SJCRH30 (cell line): ENCODE measurements around the gene LMNTD2. TPM values are rescaled to one million over a fixed set of nuclear protein-coding genes. Genes with fewer than 3 reads are reported as not detected.

ENCODE experiments used
- DNase-seq, 2 experiments: peaks; one replicate each; pipeline ENCODE4 v3.0.0-alpha.2; 2015 to 2020
- H3K27ac ChIP-seq: fragments of 250-450 bp; sonication (Bioruptor Pico); 2 replicates; pipeline ENCODE4 v1.5.1; 2020; ENCODE audit warnings: mild to moderate bottlenecking, moderate library complexity
- H3K27me3 ChIP-seq: fragments of 250-450 bp; sonication (Bioruptor Pico); 2 replicates; pipeline ENCODE4 v1.5.1; 2020; ENCODE audit warnings: mild to moderate bottlenecking, moderate library complexity
- H3K36me3 ChIP-seq: fragments of 250-450 bp; sonication (Bioruptor Pico); 2 replicates; pipeline ENCODE4 v1.5.1; 2020; ENCODE audit warnings: mild to moderate bottlenecking, moderate library complexity
- H3K4me1 ChIP-seq: fragments of 250-450 bp; sonication (Bioruptor Pico); 2 replicates; pipeline ENCODE4 v1.5.1; 2020; ENCODE audit warnings: mild to moderate bottlenecking, moderate library complexity
- H3K4me3 ChIP-seq: fragments of 250-450 bp; sonication (Bioruptor Pico); 2 replicates; pipeline ENCODE4 v1.5.1; 2020; ENCODE audit warnings: mild to moderate bottlenecking, moderate library complexity
- H3K9me3 ChIP-seq: fragments of 250-450 bp; sonication (Bioruptor Pico); replicated peaks from 2 replicates; pipeline ENCODE4 v1.5.1; 2020; ENCODE audit warnings: mild to moderate bottlenecking, moderate library complexity
- total RNA-seq: library from RNA; depleted of rRNA; stranded (reverse); fragments of >200 nt; shearing (Covaris generic); gene quantifications from 2 replicates; pipeline ENCODE4 v1.2.3, GENCODE V29; 2014

The LMNTD2 gene
- total RNA-seq, 1 experiment from 2014 or later = 0.51 TPM

GRCh38 chr11:595400-595799 is 34.9 kb upstream of the LMNTD2 start:
- peaks cover 78% of the 10 kb centered on the region for H3K36me3 ChIP-seq
- no peaks in the 10 kb centered on the region for H3K4me1 ChIP-seq
- no peak overlapping the region for H3K27ac ChIP-seq
- H3K9me3 ChIP-seq = no peaks in the 10 kb centered on the region
- no peak for DNase-seq
- H3K27me3 ChIP-seq = no peaks in the 10 kb centered on the region
- no peak overlapping the region for H3K4me3 ChIP-seq

DNA sequence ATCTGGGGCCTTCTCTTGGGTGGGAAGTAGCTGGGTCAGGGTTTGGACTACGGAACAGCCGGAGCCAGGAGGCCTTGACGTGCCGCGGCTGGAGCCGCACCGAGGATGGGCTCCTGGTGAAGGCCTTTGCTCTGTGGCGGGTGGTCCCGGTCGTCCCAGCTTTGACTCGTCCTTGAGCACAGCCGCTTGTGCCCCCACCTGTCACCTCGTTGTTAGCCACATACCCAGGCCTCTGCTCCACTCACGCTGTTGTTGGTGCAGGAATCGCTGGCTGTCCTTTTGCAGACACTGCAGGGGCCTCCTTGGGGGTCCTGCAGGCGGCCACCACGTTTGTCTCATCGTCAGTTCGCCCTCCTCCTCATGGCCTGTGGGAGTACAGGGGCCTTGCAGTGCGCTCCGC is 32.8 kb upstream of the LMNTD2 start:
- peaks cover 79% of the 10 kb centered on the region for H3K36me3 ChIP-seq
- no peak overlapping the region for H3K4me3 ChIP-seq

GRCh38 chr11:592918-593317 is 32.4 kb upstream of the LMNTD2 start:
- no peak overlapping the region for H3K27ac ChIP-seq
- H3K27me3 ChIP-seq = no peaks in the 10 kb centered on the region
- DNase-seq = no peak
- H3K4me3 ChIP-seq = no peak overlapping the region
- H3K4me1 ChIP-seq = no peaks in the 10 kb centered on the region
- H3K9me3 ChIP-seq = no peaks in the 10 kb centered on the region
- peaks cover 79% of the 10 kb centered on the region for H3K36me3 ChIP-seq

More for the DNA sequence above, 32.8 kb upstream of the LMNTD2 start:
- Histone ChIP-seq H3K27me3 (no peaks in the 10 kb centered on the region), H3K9me3 (no peaks in the 10 kb centered on the region), H3K27ac (no peak overlapping the region), H3K4me1 (no peaks in the 10 kb centered on the region)
- no peak for DNase-seq

DNA sequence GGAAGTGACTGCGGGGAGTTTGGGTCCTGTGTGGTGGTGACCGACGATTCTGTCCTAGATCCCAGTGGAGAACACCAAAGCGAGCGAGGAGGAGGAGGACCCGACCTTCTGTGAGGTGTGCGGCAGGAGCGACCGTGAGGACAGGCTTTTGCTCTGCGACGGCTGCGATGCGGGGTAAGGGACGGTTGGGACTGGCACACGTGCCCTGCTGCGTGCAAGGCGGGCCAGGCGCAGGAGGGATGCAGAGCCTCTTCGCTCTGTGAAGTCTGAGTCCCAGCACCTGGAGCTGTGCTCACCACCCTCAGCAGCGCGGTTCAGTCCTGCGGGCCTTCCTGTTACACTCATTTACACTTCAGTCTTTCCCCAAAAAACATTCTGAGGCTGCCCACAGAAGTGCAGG is 32.0 kb upstream of the LMNTD2 start:
- Histone ChIP-seq H3K4me1 (no peaks in the 10 kb centered on the region), H3K4me3 (no peak overlapping the region), H3K27me3 (no peaks in the 10 kb centered on the region), H3K27ac (no peak overlapping the region), H3K36me3 (peaks cover 81% of the 10 kb centered on the region), H3K9me3 (no peaks in the 10 kb centered on the region)
- DNase-seq = no peak

GRCh38 chr11:590997-591396 is 30.5 kb upstream of the LMNTD2 start:
- Histone ChIP-seq H3K4me3 (no peak overlapping the region), H3K9me3 (no peaks in the 10 kb centered on the region), H3K4me1 (no peaks in the 10 kb centered on the region), H3K27me3 (no peaks in the 10 kb centered on the region), H3K27ac (no peak overlapping the region), H3K36me3 (peaks cover 83% of the 10 kb centered on the region)
- no peak for DNase-seq

DNA sequence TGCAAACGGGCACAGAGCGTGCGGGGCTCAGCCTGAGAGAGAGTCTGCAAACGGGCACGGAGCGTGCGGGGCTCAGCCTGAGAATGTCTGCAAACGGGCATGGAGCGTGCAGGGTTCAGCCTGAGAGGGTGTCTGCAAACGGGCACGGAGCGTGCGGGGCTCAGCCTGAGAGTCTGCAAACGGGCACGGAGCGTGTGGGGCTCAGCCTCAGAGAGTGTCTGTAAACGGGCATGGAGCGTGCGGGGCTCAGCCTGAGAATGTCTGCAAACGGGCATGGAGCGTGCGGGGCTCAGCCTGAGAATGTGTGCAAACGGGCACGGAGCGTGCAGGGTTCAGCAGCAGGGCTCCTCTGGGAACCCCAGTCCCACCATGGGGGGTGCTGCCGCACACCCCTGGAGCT is 29.3 kb upstream of the LMNTD2 start:
- Histone ChIP-seq H3K27me3 (no peaks in the 10 kb centered on the region), H3K27ac (no peak overlapping the region), H3K9me3 (no peaks in the 10 kb centered on the region), H3K36me3 (peaks cover 76% of the 10 kb centered on the region), H3K4me3 (no peak overlapping the region), H3K4me1 (no peaks in the 10 kb centered on the region)
- DNase-seq = no peak

DNA sequence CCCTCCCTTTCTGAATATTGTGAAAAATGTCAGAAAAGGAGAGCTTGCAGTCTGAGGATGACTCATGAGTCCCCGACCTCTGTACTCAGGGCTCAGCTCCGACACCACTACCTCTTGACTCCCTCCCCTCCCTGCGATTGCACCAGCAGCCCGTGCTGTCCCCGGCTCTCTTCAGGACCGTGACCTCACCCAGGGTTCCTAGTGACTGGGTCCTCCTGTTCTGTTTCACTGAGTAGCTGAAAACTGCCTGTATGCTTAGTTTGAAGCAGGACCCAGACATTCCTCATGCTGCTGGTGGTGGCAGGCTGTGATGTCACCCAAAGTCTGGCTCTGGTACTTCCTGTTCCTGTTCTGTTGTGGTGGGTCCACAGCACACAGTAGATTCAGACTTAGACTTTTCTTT is 27.4 kb upstream of the LMNTD2 start:
- H3K36me3 ChIP-seq = peaks cover 70% of the 10 kb centered on the region
- H3K4me1 ChIP-seq = no peaks in the 10 kb centered on the region
- no peaks in the 10 kb centered on the region for H3K27me3 ChIP-seq
- no peak overlapping the region for H3K4me3 ChIP-seq
- H3K9me3 ChIP-seq = no peaks in the 10 kb centered on the region
- no peak for DNase-seq
- H3K27ac ChIP-seq = no peak overlapping the region

GRCh38 chr11:587546-587945 is 27.0 kb upstream of the LMNTD2 start:
- Histone ChIP-seq H3K36me3 (peaks cover 70% of the 10 kb centered on the region), H3K27ac (no peak overlapping the region)
- no peak for DNase-seq

DNA sequence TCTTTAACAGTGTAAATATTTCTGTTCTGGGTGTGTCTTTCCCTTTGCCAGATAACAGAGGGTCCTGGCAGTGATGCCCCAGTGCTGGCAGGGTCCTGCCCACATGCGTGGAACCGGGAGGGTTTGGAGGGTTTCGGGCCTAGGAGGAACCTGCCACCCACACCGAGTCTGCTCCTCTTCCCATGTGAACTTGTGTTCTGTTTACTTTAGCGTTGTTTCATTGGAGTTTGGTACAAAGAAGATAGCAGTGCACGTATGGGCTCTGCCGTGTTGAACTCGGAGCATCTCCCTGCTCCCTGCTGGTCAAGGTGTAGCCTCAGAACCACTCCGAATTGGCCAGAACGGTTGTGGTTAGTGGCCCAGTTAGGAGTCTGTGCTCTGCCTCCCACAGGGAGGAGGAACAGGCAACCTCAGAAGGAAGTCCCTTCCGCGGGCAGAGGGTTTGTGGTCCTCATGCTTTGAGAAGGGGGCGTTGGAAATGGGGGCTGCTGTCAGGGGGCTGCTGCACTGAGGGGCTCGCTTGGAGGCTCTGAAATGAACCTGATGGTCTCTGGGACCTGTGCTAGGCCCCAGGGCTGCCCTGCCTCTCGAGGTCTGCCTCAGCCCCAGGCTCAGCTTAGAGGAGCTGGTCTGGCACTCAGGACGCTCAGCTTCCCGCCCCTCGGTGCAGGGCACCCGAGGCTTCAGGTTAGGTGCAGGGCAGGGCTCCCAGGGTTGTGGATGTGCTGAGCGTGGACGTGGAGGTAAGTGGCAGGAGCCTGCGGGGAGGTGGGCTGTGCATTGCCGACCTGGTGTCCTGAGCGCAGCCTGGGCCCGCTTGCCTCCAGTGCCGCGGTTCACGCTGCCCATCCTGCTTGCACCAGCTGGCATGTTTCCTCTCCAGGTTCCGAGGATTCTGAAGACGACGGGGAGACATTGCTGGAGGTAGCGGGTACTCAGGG is 26.1 kb upstream of the LMNTD2 start:
- H3K27ac ChIP-seq = no peak overlapping the region
- DNase-seq = no peak
- H3K36me3 ChIP-seq = peaks cover 73% of the 10 kb centered on the region
- no peaks in the 10 kb centered on the region for H3K27me3 ChIP-seq
- no peaks in the 10 kb centered on the region for H3K4me1 ChIP-seq
- no peak overlapping the region for H3K4me3 ChIP-seq
- no peaks in the 10 kb centered on the region for H3K9me3 ChIP-seq

More at GRCh38 chr11:587546-587945, 27.0 kb upstream of the LMNTD2 start:
- no peaks in the 10 kb centered on the region for H3K27me3 ChIP-seq
- H3K4me1 ChIP-seq = no peaks in the 10 kb centered on the region
- H3K4me3 ChIP-seq = no peak overlapping the region
- no peaks in the 10 kb centered on the region for H3K9me3 ChIP-seq

- DNase-seq = no peak
- no peaks in the 10 kb centered on the region for H3K9me3 ChIP-seq
- H3K4me1 ChIP-seq = no peaks in the 10 kb centered on the region
- no peak overlapping the region for H3K27ac ChIP-seq
- H3K27me3 ChIP-seq = no peaks in the 10 kb centered on the region
- H3K4me3 ChIP-seq = no peak overlapping the region
- H3K36me3 ChIP-seq = peaks cover 59% of the 10 kb centered on the region
Measured at GRCh38 chr11:584287-584686, 23.7 kb upstream of the LMNTD2 start.

GRCh38 chr11:581752-582151 is 21.2 kb upstream of the LMNTD2 start:
- no peak overlapping the region for H3K27ac ChIP-seq
- H3K36me3 ChIP-seq = peaks cover 41% of the 10 kb centered on the region
- H3K9me3 ChIP-seq = no peaks in the 10 kb centered on the region
- no peak overlapping the region for H3K4me3 ChIP-seq
- no peaks in the 10 kb centered on the region for H3K27me3 ChIP-seq
- H3K4me1 ChIP-seq = peaks cover 7% of the 10 kb centered on the region
- no peak for DNase-seq

DNA sequence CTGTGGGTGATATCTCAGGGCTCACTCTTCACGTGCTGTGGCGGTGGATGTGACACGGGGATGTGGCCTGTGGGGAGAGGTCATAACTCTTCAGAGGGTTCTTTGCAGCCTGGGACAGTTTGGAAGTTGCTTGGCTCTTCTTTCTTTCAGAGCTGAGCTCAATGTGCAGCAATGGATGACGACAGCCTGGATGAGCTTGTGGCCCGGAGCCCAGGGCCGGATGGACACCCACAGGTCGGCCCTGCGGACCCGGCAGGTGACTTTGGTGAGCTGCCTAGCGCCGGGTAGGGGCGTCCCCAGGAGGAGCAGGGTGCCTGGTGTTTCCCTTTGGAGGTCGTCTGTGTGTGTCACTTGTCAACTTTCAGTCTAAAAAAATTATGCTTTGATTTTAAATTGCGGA is 20.8 kb upstream of the LMNTD2 start:
- no peak overlapping the region for H3K27ac ChIP-seq
- no peak for DNase-seq
- no peaks in the 10 kb centered on the region for H3K9me3 ChIP-seq
- H3K4me3 ChIP-seq = no peak overlapping the region
- H3K4me1 ChIP-seq = peaks cover 7% of the 10 kb centered on the region
- H3K27me3 ChIP-seq = no peaks in the 10 kb centered on the region
- peaks cover 39% of the 10 kb centered on the region for H3K36me3 ChIP-seq

- no peaks in the 10 kb centered on the region for H3K9me3 ChIP-seq
- no peak overlapping the region for H3K27ac ChIP-seq
- peaks cover 10% of the 10 kb centered on the region for H3K4me1 ChIP-seq
- peaks cover 5% of the 10 kb centered on the region; the same call in 1 of the 2 replicates for H3K27me3 ChIP-seq
- peaks cover 34% of the 10 kb centered on the region for H3K36me3 ChIP-seq
- H3K4me3 ChIP-seq = no peak overlapping the region
- DNase-seq = no peak
Measured at GRCh38 chr11:579830-580601, 19.5 kb upstream of the LMNTD2 start.

GRCh38 chr11:578276-579035 is 17.9 kb upstream of the LMNTD2 start:
- Histone ChIP-seq H3K4me3 (no peak overlapping the region), H3K9me3 (no peaks in the 10 kb centered on the region), H3K36me3 (peaks cover 26% of the 10 kb centered on the region), H3K27ac (no peak overlapping the region), H3K27me3 (peaks cover 11% of the 10 kb centered on the region), H3K4me1 (peaks cover 12% of the 10 kb centered on the region)
- DNase-seq = no peak

DNA sequence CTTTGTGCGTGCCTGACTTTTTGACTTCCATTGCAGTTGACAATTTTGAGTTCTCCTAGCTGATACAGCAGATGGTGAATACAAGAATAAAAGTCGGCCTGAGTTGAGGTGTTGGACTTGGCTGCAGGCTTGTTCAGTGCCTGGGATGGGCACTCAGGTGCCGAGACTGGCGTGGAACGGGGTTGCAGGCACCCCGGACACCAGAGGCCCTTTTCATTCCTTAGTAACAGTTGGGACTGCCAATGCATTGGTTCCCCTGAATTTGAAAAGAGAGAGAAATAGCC is 17.0 kb upstream of the LMNTD2 start:
- no peak for DNase-seq
- H3K36me3 ChIP-seq = peaks cover 17% of the 10 kb centered on the region
- H3K27me3 ChIP-seq = peaks cover 11% of the 10 kb centered on the region
- no peak overlapping the region for H3K27ac ChIP-seq
- peak overlapping the region; percentile 78 for H3K4me3 ChIP-seq
- peaks cover 12% of the 10 kb centered on the region for H3K4me1 ChIP-seq
- no peaks in the 10 kb centered on the region for H3K9me3 ChIP-seq
